Caco-2 (cell line): ENCODE data around the gene SYT8. TPM values are rescaled to one million over a fixed set of nuclear protein-coding genes. Genes with fewer than 3 reads are reported as not detected.
A peak's percentile ranks its signal among the peaks of the same experiment; 100 is the strongest.

Source experiments
- BruUV-seq: library from RNA; stranded (reverse); fragments of 400-500 nt; replicated peaks from 2 replicates; lab custom pipeline; 2021; lab: Mats Ljungman, UMichigan
- CTCF ChIA-PET: fragments of 300-600 bp; sonication (Branson Sonifier 250); formaldehyde crosslinking; loops from one replicate; lab custom pipeline; 2022; ENCODE audit warnings: antibody characterized with exemption; lab: Charles Lee
- POLR2A ChIA-PET: fragments of 300-600 bp; sonication (Branson Sonifier 250); formaldehyde crosslinking; loops from one replicate; lab custom pipeline; 2022; ENCODE audit warnings: antibody characterized with exemption; lab: Charles Lee
- DNase-seq, 2 experiments: peaks; one replicate each; pipeline versions ENCODE4 v3.0.0 to v3.0.0-alpha.2; 2020 to 2022
- H3K27me3 ChIP-seq: replicated peaks from 2 replicates; pipeline ENCODE4 v1.6.0; 2011; ENCODE audit warnings: low read length; ENCODE audit not compliant: control insufficient read depth, insufficient read depth
- H3K36me3 ChIP-seq: 2 replicates; pipeline ENCODE4 v1.5.1; 2011; ENCODE audit warnings: low read length; ENCODE audit not compliant: control insufficient read depth, insufficient read depth
- H3K4me1 ChIP-seq: fragments of 250-450 bp; sonication (Bioruptor Pico); 2 replicates; pipeline ENCODE4 v1.5.1; 2020; ENCODE audit warnings: mild to moderate bottlenecking
- H3K4me3 ChIP-seq: 2 replicates; pipeline ENCODE4 v1.5.1; 2011; ENCODE audit warnings: low read depth, mild to moderate bottlenecking, control low read depth, low read length
- H3K9me3 ChIP-seq: fragments of 250-450 bp; sonication (Bioruptor Pico); 2 replicates; pipeline ENCODE4 v1.5.1; 2020; ENCODE audit warnings: mild to moderate bottlenecking, moderate library complexity
- H3K27ac Mint-ChIP-seq: one replicate; pipeline ENCODE4 v1.8.0; 2022; ENCODE audit warnings: mixed read lengths; ENCODE audit not compliant: unreplicated experiment
- H3K27me3 Mint-ChIP-seq: one replicate; pipeline ENCODE4 v1.8.0; 2022; ENCODE audit warnings: mixed read lengths; ENCODE audit not compliant: insufficient read depth, unreplicated experiment
- H3K36me3 Mint-ChIP-seq: one replicate; pipeline ENCODE4 v1.8.0; 2022; ENCODE audit warnings: mild to moderate bottlenecking, mixed read lengths; ENCODE audit not compliant: insufficient read depth, unreplicated experiment
- H3K4me1 Mint-ChIP-seq: one replicate; pipeline ENCODE4 v1.8.0; 2022; ENCODE audit warnings: low read depth, mixed read lengths; ENCODE audit not compliant: unreplicated experiment
- H3K4me3 Mint-ChIP-seq: one replicate; pipeline ENCODE4 v1.8.0; 2022; ENCODE audit warnings: mild to moderate bottlenecking, moderate library complexity, mixed read lengths; ENCODE audit not compliant: unreplicated experiment
- H3K9me3 Mint-ChIP-seq: one replicate; pipeline ENCODE4 v1.8.0; 2022; ENCODE audit warnings: mixed read lengths; ENCODE audit not compliant: unreplicated experiment
- CTCF ChIP-seq, 2 experiments: fragments of 200-600 bp in 1 of 2; IDR thresholded peaks; 1 replicate in 1 of 2; 2 replicates in 1 of 2; pipeline versions ENCODE4 v1.5.1 to v1.8.0; 2011 to 2022; ENCODE audit warnings: antibody characterized with exemption in 1 of 2, control low read depth in 1 of 2, inconsistent platforms in 1 of 2, low read depth in 1 of 2, low read length in 1 of 2, mild to moderate bottlenecking in 1 of 2, moderate library complexity in 1 of 2; ENCODE audit not compliant: insufficient read depth in 1 of 2, severe bottlenecking in 1 of 2, unreplicated experiment in 1 of 2
- intact Hi-C: fragments of 100-400 bp; cut with micrococcal nuclease; formaldehyde crosslinking; loops from one replicate; pipeline ENCODE4 v1.10.0; 2022; ENCODE audit not compliant: unreplicated experiment
- total RNA-seq: library from RNA; stranded (reverse); gene quantifications from 2 replicates; pipeline ENCODE4 v1.2.3, GENCODE V29; 2022

SYT8 gene
- total RNA-seq, 1 experiment from 2014 or later = 14.9 TPM

GRCh38 chr11:1825785-1826451 lies 8.9 kb upstream of the SYT8 start:
- H3K27me3 ChIP-seq = no peaks in the 10 kb centered on the region
- DNase-seq = peak in 1 of 2 experiments; percentile 38
- no peaks in the 10 kb centered on the region for H3K9me3 ChIP-seq
- peaks cover 14% of the 10 kb centered on the region for H3K9me3 Mint-ChIP-seq
- H3K4me1 Mint-ChIP-seq = peaks cover 41% of the 10 kb centered on the region
- no TSS peak for BruUV-seq
- ChIA-PET CTCF (interaction anchor here (0.6 to 2.2 kb wide), 16 partner anchors 8 to 330 kb away, joined by 3 to 67 read pairs (median 10); partner anchors contain the start of genes MRPL23 and SYT8), POLR2A (interaction anchor here (1.2 kb wide), 1 partner anchor 8 kb away, joined by 4 read pairs; no protein-coding TSS in a partner anchor)
- H3K36me3 Mint-ChIP-seq = peaks cover 11% of the 10 kb centered on the region
- H3K4me3 ChIP-seq = no peak overlapping the region
- peaks cover 56% of the 10 kb centered on the region for H3K4me1 ChIP-seq
- H3K27me3 Mint-ChIP-seq = no peaks in the 10 kb centered on the region
- TF ChIP-seq CTCF (IDR thresholded peaks at IDR 0.05; ENCODE audit: insufficient read depth in 1 of 2, low read depth in 1 of 2, low read length in 1 of 2, severe bottlenecking in 1 of 2, unreplicated experiment in 1 of 2) = no peak
- H3K36me3 ChIP-seq = no peaks in the 10 kb centered on the region
- H3K27ac Mint-ChIP-seq = peak overlapping the region; percentile 87
- no peak overlapping the region for H3K4me3 Mint-ChIP-seq
- intact Hi-C loops = loop anchor here (1.0 to 5.0 kb wide), 3 partner anchors 56 to 132 kb away; no protein-coding TSS in a partner anchor

DNA sequence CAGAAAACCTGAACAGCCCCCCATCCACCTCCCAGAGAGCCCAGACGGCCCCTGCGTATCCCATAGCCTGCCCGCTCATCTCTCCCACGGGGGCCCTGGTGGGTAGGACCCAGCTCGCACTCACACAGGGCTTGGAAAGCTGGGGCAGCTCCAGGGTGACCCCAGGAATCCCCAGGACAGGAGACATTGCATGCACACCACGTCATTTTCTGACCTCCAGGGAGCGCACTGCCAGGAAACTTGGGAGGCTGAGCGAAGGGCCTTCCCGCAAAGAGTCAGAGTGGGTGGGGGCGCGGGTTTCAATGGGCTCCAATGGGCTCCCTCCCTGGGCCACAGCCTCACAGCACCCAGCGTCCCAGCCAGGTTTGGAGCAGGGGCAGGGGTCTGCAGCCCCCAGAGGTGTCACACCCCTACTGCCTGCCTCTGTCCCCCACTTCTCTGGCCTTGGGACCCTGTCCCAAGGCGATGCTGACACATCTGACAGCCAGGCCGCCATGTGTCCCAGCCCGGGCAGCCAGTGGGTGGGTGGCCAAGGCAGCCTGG lies 8.2 kb upstream of the SYT8 start:
- Mint-ChIP-seq H3K27me3 (no peaks in the 10 kb centered on the region), H3K4me3 (no peak overlapping the region), H3K9me3 (peaks cover 7% of the 10 kb centered on the region), H3K36me3 (peaks cover 14% of the 10 kb centered on the region), H3K4me1 (peaks cover 37% of the 10 kb centered on the region), H3K27ac (peak overlapping the region; percentile 87)
- ChIA-PET POLR2A (no interaction called here), CTCF (interaction anchor here (1.6 kb wide), 1 partner anchor 50 kb away, joined by 10 read pairs; no protein-coding TSS in a partner anchor)
- TF ChIP-seq CTCF (IDR thresholded peaks at IDR 0.05; ENCODE audit: insufficient read depth in 1 of 2, low read depth in 1 of 2, low read length in 1 of 2, severe bottlenecking in 1 of 2, unreplicated experiment in 1 of 2) = peak in 1 of 2 experiments; percentile 12
- Histone ChIP-seq H3K9me3 (no peaks in the 10 kb centered on the region), H3K27me3 (no peaks in the 10 kb centered on the region), H3K4me1 (peaks cover 60% of the 10 kb centered on the region), H3K36me3 (no peaks in the 10 kb centered on the region), H3K4me3 (no peak overlapping the region)
- DNase-seq = peak in 1 of 2 experiments; percentile 45
- BruUV-seq = no TSS peak
- intact Hi-C loops = loop anchor here (5.0 kb wide), 1 partner anchor 56 kb away; no protein-coding TSS in a partner anchor

DNA sequence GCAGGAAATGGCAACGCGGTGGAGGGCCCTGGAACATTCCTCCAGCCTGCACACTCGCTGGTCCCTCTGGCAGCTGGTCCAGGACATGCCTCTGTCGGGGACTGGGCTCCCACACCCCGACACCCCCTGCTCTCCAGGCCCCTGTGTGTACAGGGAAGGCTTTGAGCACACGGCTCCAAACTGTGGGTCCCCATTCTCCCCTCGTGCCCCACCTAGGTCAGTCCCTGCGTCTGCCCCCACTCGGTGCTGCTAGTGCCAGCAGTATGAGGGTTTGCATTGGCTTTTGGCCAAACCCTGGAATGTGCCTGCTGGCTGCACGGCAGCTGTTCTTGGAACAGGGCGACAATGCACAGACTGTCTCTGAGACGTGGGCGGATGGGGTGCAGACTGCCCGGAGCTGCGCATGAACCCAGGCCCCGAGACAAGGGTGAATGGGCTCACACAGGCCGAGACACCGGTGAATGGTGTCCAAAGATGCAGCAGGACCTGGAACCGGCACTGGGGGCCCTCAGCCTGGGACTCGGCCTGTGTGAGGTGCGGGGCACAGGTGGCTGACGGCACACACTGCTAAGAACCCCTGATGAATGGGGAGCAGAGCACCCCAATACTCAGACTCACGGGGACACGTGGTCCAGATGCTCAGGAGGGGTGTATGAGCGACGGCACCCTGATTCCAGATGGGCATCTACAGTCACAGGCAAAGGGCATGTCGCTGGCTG lies 7.5 kb upstream of the SYT8 start:
- no TSS peak for BruUV-seq
- H3K36me3 Mint-ChIP-seq = peaks cover 14% of the 10 kb centered on the region
- H3K27me3 ChIP-seq = no peaks in the 10 kb centered on the region
- H3K4me3 Mint-ChIP-seq = no peak overlapping the region
- no peaks in the 10 kb centered on the region for H3K36me3 ChIP-seq
- H3K4me1 ChIP-seq = peaks cover 66% of the 10 kb centered on the region
- peak in 1 of 2 experiments; percentile 33 for DNase-seq
- ChIA-PET CTCF (interaction anchor here (1.9 kb wide), 1 partner anchor 324 kb away, joined by 10 read pairs; no protein-coding TSS in a partner anchor), POLR2A (no interaction called here)
- peaks cover 39% of the 10 kb centered on the region for H3K4me1 Mint-ChIP-seq
- H3K9me3 Mint-ChIP-seq = peaks cover 1% of the 10 kb centered on the region
- no peak for TF ChIP-seq CTCF (IDR thresholded peaks at IDR 0.05; ENCODE audit: insufficient read depth in 1 of 2, low read depth in 1 of 2, low read length in 1 of 2, severe bottlenecking in 1 of 2, unreplicated experiment in 1 of 2)
- no peak overlapping the region for H3K4me3 ChIP-seq
- H3K27ac Mint-ChIP-seq = peak overlapping the region; percentile 87
- H3K9me3 ChIP-seq = no peaks in the 10 kb centered on the region
- intact Hi-C loops = loop anchor here (5.0 kb wide), 1 partner anchor 55 kb away; no protein-coding TSS in a partner anchor
- H3K27me3 Mint-ChIP-seq = no peaks in the 10 kb centered on the region
